ENCODE results near the gene TFB1M. TPM values are rescaled to one million over a fixed set of nuclear protein-coding genes. Genes with fewer than 3 reads are reported as not detected.

The TFB1M gene
- total RNA-seq, 1 donor from 2014 or later: 7.6 TPM

DNA sequence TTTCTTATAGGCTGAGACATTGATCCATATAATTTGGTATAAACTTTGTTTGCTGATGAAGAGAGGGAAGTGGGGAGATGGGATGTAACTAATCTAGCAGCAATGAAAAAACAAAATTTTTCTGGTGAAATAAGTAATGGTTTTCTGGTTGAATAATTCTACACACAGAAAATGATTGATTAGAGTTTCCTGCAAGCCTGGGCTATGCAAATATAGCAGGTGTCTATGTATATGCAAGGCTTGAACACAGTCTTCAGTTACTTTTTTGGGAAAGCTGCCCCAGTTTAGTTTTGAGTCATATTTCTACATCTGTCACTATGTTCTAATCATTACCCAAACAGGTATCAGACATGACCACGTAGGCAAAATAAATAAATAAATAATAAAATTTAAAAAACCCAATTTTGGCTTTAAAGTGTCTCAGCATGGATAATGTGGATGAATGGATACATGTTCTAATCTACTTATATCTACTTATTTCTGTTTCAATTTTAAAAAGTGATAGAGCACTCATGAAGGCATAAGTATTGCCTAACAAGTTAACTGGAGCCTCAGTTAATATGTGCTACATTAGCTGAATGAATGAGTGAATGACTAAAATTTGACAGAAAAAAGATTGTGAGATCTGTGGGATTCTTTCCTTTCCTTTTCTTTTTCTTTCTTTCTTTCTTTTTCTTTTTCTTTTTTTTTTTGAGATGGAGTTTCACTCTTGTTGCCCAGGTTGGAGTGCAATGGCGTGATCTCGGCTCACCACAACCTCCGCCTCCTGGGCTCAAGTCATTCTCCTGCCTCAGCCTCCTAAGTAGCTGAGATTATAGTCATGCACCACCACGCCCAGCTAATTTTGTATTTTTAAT is 37.2 kb upstream of the TFB1M start:
- no peaks in the 10 kb centered on the region for H3K27me3 ChIP-seq
- H3K36me3 ChIP-seq: no peaks in the 10 kb centered on the region
- TF ChIP-seq POLR2AphosphoS5 (IDR thresholded peaks at IDR 0.05; ENCODE audit: insufficient read depth in 1 of 2, low read depth in 1 of 2) (no peak), POLR2A (IDR thresholded peaks at IDR 0.05) (no peak), CTCF (IDR thresholded peaks at IDR 0.05) (no peak)
- H3K4me3 ChIP-seq: no peak overlapping the region
- no peak overlapping the region for H3K27ac ChIP-seq
- H3K4me1 ChIP-seq: no peaks in the 10 kb centered on the region
- intact Hi-C loops (cut with DNase I): no loop called here
- peaks cover 14% of the 10 kb centered on the region for H3K9me3 ChIP-seq
- no peak for DNase-seq (ENCODE audit: extremely low spot score in 2 of 2)

DNA sequence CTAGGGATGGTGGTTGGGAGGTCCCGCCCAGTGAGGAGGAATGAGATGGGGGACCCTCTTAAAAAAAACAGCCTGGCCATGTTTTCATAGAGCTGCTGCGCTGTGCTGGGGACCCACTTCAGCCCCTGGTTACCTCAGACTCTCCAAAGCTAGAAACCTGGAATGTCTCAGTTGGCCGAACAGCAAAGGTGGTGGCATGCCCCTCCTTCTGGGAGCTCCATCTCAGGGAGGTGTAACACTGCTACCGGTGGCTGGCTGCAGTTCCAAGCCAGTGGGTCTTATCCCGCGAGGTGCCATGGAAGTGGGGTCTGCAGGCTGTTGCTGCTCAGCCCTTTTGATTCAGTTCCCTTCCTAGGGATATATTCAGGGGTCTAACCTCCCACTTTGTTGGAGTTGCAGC is 35.7 kb upstream of the TFB1M start:
- Histone ChIP-seq H3K4me1 (no peaks in the 10 kb centered on the region), H3K4me3 (no peak overlapping the region), H3K9me3 (peaks cover 14% of the 10 kb centered on the region), H3K27me3 (no peaks in the 10 kb centered on the region), H3K27ac (no peak overlapping the region), H3K36me3 (no peaks in the 10 kb centered on the region)
- intact Hi-C loops (cut with DNase I): no loop called here
- TF ChIP-seq CTCF (IDR thresholded peaks at IDR 0.05): no peak
- no peak for TF ChIP-seq POLR2AphosphoS5 (IDR thresholded peaks at IDR 0.05; ENCODE audit: insufficient read depth in 1 of 2, low read depth in 1 of 2)
- no peak for TF ChIP-seq POLR2A (IDR thresholded peaks at IDR 0.05)
- no peak for DNase-seq (ENCODE audit: extremely low spot score in 2 of 2)

GRCh38 chr6:155349129-155349528 is 34.8 kb upstream of the TFB1M start:
- no peak for DNase-seq (ENCODE audit: extremely low spot score in 2 of 2)
- H3K4me1 ChIP-seq: no peaks in the 10 kb centered on the region
- no peaks in the 10 kb centered on the region for H3K27me3 ChIP-seq
- no peak overlapping the region for H3K4me3 ChIP-seq
- H3K36me3 ChIP-seq: no peaks in the 10 kb centered on the region
- intact Hi-C loops (cut with DNase I): no loop called here
- H3K9me3 ChIP-seq: peaks cover 7% of the 10 kb centered on the region
- no peak overlapping the region for H3K27ac ChIP-seq
- TF ChIP-seq CTCF (IDR thresholded peaks at IDR 0.05) (no peak), POLR2AphosphoS5 (IDR thresholded peaks at IDR 0.05; ENCODE audit: insufficient read depth in 1 of 2, low read depth in 1 of 2) (no peak), POLR2A (IDR thresholded peaks at IDR 0.05) (no peak)

DNA sequence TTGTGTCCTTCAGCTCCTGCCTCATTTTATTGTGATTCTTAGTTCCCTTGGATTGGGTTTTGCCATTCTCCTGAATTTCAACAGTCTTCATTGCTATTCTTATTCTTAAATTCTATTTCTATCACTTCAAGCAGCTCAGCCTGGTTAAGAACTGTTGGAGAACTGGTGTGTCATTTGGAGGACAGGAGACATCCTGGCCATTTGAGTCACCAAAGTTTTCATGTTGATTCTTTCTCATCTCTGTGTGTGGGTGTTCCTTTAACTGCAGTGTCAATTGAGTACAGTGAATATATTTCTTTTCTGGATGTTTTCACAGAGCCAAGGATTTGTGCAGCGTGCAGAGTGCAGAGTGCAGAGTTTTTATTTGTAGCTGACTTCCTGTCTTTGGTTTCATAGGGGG is 33.5 kb upstream of the TFB1M start:
- H3K9me3 ChIP-seq: peaks cover 5% of the 10 kb centered on the region
- H3K4me3 ChIP-seq: no peak overlapping the region
- H3K27me3 ChIP-seq: no peaks in the 10 kb centered on the region
- no peak for TF ChIP-seq CTCF (IDR thresholded peaks at IDR 0.05)
- no peak for TF ChIP-seq POLR2A (IDR thresholded peaks at IDR 0.05)
- no peak for TF ChIP-seq POLR2AphosphoS5 (IDR thresholded peaks at IDR 0.05; ENCODE audit: insufficient read depth in 1 of 2, low read depth in 1 of 2)
- H3K4me1 ChIP-seq: no peaks in the 10 kb centered on the region
- no peak overlapping the region for H3K27ac ChIP-seq
- intact Hi-C loops (cut with DNase I): no loop called here
- DNase-seq (ENCODE audit: extremely low spot score in 2 of 2): no peak
- H3K36me3 ChIP-seq: no peaks in the 10 kb centered on the region

GRCh38 chr6:155346957-155347356 is 32.7 kb upstream of the TFB1M start:
- Histone ChIP-seq H3K27ac (no peak overlapping the region), H3K4me1 (no peaks in the 10 kb centered on the region), H3K9me3 (peaks cover 5% of the 10 kb centered on the region), H3K4me3 (no peak overlapping the region), H3K36me3 (no peaks in the 10 kb centered on the region), H3K27me3 (no peaks in the 10 kb centered on the region)
- TF ChIP-seq POLR2A (IDR thresholded peaks at IDR 0.05): no peak
- no peak for TF ChIP-seq CTCF (IDR thresholded peaks at IDR 0.05)
- TF ChIP-seq POLR2AphosphoS5 (IDR thresholded peaks at IDR 0.05; ENCODE audit: insufficient read depth in 1 of 2, low read depth in 1 of 2): no peak
- intact Hi-C loops (cut with DNase I): no loop called here
- no peak for DNase-seq (ENCODE audit: extremely low spot score in 2 of 2)

Measured in vagina (tissue), 2 donors.